ENCODE measurements around the gene PIK3R2.

PIK3R2 gene

DNA sequence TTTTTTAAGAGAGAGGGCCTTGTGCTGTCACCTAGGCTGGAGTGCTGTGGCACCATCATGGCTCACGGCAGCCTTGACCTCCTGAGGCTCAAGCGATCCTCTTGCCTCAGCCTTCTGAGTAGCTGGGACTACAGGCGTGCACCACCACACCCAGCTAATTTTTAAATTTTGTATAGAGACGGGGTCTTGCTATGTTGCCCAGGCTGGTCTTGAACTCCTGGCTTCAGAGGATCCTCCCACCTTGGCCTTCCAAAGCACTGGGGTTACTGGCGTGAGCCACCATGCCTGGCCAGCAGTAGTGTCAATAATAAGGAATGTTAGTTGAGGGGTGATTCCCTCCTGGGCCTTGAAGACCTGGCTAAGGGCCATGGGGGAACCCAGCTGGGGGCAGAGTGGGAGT, 31.8 kb upstream of the PIK3R2 start:
- TF ChIP-seq ZBTB7A (IDR thresholded peaks at IDR 0.05; ENCODE audit: low read depth) (no peak), USF1 (IDR thresholded peaks at IDR 0.05) (no peak), YY1 (IDR thresholded peaks at IDR 0.05; ENCODE audit: low read depth) (no peak), EP300 (IDR thresholded peaks at IDR 0.05; ENCODE audit: borderline replicate concordance) (no peak), NFIC (IDR thresholded peaks at IDR 0.05) (no peak), CEBPB (IDR thresholded peaks at IDR 0.05) (no peak), TEAD4 (IDR thresholded peaks at IDR 0.05) (no peak)

DNA sequence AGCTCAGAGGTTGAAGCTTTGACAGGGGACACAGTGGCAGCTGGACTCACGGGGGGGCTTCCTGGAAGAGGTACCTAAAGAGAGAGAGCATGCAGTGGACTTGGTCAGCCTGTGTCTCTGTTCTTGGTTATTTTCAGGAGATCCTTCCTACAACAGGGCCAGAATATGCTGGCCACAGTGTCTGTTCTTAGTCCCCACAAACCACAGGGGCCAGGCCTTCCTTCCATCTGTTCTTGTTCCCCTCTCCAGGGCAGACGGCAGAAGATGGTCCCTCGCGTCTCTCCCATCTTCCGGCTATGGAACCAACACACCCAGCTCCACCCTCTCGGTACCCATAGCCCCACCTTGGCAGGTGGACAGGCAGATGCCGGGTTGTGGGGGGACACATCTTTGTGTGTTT, 30.5 kb upstream of the PIK3R2 start:
- no peak for TF ChIP-seq TEAD4 (IDR thresholded peaks at IDR 0.05)

DNA sequence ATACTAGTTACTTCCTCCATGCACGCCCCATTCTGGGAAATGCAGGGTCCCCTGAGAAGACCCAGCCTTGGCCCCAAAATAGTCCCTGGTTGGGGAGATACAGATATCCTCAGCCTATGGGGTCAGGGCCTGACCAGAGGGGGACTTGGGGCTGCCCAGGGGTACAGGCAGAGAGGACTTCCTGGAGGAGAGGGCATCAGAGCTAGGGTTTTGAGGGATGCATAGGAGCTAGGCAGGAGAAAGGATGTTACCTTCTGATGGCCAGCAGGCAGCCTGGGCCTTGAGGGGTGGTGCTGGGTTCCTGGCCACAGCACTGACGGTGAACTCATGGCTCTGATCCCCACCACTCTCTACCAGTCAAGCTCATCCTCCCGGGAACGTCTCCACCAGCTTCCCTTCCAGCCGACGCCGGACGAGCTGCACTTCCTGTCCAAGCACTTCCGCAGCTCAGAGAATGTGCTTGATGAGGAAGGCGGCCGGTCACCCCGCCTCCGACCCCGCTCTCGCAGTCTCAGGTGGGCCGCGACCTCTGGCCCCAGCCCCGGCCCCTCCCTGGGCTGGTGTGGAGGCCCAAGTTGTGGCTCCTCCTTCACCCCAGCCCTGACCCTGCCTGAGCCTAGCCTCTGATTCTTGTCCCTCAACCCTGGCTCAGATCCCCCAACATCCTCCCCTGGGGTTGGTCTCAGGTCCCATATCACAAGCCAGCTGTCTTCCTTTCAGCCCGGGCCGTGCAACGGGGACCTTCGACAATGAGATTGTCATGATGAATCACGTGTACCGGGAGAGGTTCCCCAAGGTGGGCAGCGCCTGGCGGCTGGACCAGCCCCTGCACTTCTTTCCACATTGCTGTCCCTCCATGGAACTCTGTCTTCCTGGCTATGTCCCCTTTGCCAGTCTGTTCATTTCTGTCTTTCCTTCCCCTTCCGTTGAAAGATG, 29.8 kb upstream of the PIK3R2 start:
- TF ChIP-seq ZBTB7A (IDR thresholded peaks at IDR 0.05; ENCODE audit: low read depth) = no peak
- TF ChIP-seq YY1 (IDR thresholded peaks at IDR 0.05; ENCODE audit: low read depth) = no peak
- TF ChIP-seq TCF12 (IDR thresholded peaks at IDR 0.05; ENCODE audit: low read depth) = no peak
- TF ChIP-seq EP300 (IDR thresholded peaks at IDR 0.05; ENCODE audit: borderline replicate concordance) = no peak
- TF ChIP-seq FOXM1 (IDR thresholded peaks at IDR 0.05; ENCODE audit: borderline replicate concordance, low read depth) = no peak
- TF ChIP-seq TAF1 (IDR thresholded peaks at IDR 0.05; ENCODE audit: low read depth) = no peak
- TF ChIP-seq, protein P1, sequence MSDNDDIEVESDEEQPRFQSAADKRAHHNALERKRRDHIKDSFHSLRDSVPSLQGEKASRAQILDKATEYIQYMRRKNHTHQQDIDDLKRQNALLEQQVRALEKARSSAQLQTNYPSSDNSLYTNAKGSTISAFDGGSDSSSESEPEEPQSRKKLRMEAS (IDR thresholded peaks at IDR 0.05) = no peak
- TF ChIP-seq USF1 (IDR thresholded peaks at IDR 0.05) = no peak
- TF ChIP-seq, protein P2, sequence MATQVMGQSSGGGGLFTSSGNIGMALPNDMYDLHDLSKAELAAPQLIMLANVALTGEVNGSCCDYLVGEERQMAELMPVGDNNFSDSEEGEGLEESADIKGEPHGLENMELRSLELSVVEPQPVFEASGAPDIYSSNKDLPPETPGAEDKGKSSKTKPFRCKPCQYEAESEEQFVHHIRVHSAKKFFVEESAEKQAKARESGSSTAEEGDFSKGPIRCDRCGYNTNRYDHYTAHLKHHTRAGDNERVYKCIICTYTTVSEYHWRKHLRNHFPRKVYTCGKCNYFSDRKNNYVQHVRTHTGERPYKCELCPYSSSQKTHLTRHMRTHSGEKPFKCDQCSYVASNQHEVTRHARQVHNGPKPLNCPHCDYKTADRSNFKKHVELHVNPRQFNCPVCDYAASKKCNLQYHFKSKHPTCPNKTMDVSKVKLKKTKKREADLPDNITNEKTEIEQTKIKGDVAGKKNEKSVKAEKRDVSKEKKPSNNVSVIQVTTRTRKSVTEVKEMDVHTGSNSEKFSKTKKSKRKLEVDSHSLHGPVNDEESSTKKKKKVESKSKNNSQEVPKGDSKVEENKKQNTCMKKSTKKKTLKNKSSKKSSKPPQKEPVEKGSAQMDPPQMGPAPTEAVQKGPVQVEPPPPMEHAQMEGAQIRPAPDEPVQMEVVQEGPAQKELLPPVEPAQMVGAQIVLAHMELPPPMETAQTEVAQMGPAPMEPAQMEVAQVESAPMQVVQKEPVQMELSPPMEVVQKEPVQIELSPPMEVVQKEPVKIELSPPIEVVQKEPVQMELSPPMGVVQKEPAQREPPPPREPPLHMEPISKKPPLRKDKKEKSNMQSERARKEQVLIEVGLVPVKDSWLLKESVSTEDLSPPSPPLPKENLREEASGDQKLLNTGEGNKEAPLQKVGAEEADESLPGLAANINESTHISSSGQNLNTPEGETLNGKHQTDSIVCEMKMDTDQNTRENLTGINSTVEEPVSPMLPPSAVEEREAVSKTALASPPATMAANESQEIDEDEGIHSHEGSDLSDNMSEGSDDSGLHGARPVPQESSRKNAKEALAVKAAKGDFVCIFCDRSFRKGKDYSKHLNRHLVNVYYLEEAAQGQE (IDR thresholded peaks at IDR 0.05; ENCODE audit: low read depth) = no peak
- TF ChIP-seq TEAD4 (IDR thresholded peaks at IDR 0.05) = no peak
- no peak for TF ChIP-seq EGR1 (IDR thresholded peaks at IDR 0.05)
- TF ChIP-seq NFIC (IDR thresholded peaks at IDR 0.05) = no peak
- TF ChIP-seq RAD21 (IDR thresholded peaks at IDR 0.05; ENCODE audit: low read depth) = no peak
- no peak for TF ChIP-seq CEBPB (IDR thresholded peaks at IDR 0.05)
- no peak for TF ChIP-seq CREB1 (IDR thresholded peaks at IDR 0.05; ENCODE audit: low read depth)

- TF ChIP-seq RAD21 (IDR thresholded peaks at IDR 0.05; ENCODE audit: low read depth) (no peak), TCF12 (IDR thresholded peaks at IDR 0.05; ENCODE audit: low read depth) (no peak), CREB1 (IDR thresholded peaks at IDR 0.05; ENCODE audit: low read depth) (no peak), FOXM1 (IDR thresholded peaks at IDR 0.05; ENCODE audit: borderline replicate concordance, low read depth) (no peak), NFIC (IDR thresholded peaks at IDR 0.05) (no peak), EP300 (IDR thresholded peaks at IDR 0.05; ENCODE audit: borderline replicate concordance) (no peak), EGR1 (IDR thresholded peaks at IDR 0.05) (no peak), ZBTB7A (IDR thresholded peaks at IDR 0.05; ENCODE audit: low read depth) (no peak), USF1 (IDR thresholded peaks at IDR 0.05) (no peak), TEAD4 (IDR thresholded peaks at IDR 0.05) (no peak), CEBPB (IDR thresholded peaks at IDR 0.05) (no peak), YY1 (IDR thresholded peaks at IDR 0.05; ENCODE audit: low read depth) (no peak), TAF1 (IDR thresholded peaks at IDR 0.05; ENCODE audit: low read depth) (no peak)
- TF ChIP-seq, protein P2 (IDR thresholded peaks at IDR 0.05; ENCODE audit: low read depth) = no peak
- TF ChIP-seq, protein P1 (IDR thresholded peaks at IDR 0.05) = no peak
These were observed 29.1 kb upstream of the PIK3R2 start for GRCh38 chr19:18123819-18124218.

DNA sequence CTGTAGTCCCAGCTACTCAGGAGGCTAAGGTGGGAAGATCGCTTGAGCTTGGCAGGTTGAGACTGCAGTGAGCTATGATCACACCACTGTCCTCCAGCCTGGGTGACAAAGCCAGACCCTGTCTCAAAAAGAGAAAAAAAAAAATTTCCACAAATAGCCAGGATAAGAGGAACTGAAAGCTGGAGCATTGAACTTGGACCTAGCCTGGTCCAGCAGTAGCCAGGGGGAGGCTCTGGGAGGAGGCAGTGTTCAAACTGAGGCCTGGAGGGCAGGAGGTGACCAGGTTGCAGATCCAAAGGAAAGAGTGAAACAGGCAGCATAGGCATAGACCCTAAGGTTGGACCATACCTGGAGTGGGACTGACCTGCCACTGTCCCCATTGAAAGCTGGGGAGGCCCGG, 26.9 kb upstream of the PIK3R2 start:
- TF ChIP-seq EGR1 (IDR thresholded peaks at IDR 0.05) = no peak
- no peak for TF ChIP-seq NFIC (IDR thresholded peaks at IDR 0.05)
- TF ChIP-seq, protein P1 (IDR thresholded peaks at IDR 0.05) = no peak
- TF ChIP-seq CEBPB (IDR thresholded peaks at IDR 0.05) = no peak
- no peak for TF ChIP-seq RAD21 (IDR thresholded peaks at IDR 0.05; ENCODE audit: low read depth)
- no peak for TF ChIP-seq USF1 (IDR thresholded peaks at IDR 0.05)
- no peak for TF ChIP-seq ZBTB7A (IDR thresholded peaks at IDR 0.05; ENCODE audit: low read depth)
- no peak for TF ChIP-seq YY1 (IDR thresholded peaks at IDR 0.05; ENCODE audit: low read depth)
- TF ChIP-seq EP300 (IDR thresholded peaks at IDR 0.05; ENCODE audit: borderline replicate concordance) = no peak
- no peak for TF ChIP-seq TAF1 (IDR thresholded peaks at IDR 0.05; ENCODE audit: low read depth)
- no peak for TF ChIP-seq TEAD4 (IDR thresholded peaks at IDR 0.05)
- TF ChIP-seq, protein P2 (IDR thresholded peaks at IDR 0.05; ENCODE audit: low read depth) = no peak
- no peak for TF ChIP-seq FOXM1 (IDR thresholded peaks at IDR 0.05; ENCODE audit: borderline replicate concordance, low read depth)
